B cell (primary cell): ENCODE data around the gene VANGL2. TPM values are rescaled to one million over a fixed set of nuclear protein-coding genes. Genes with fewer than 3 reads are reported as not detected.

Experiments
- ATAC-seq: fragments of 200-7000 bp; cut with Tn5 transposase; one replicate; pipeline ENCODE4 v1.10.0; 2021; ENCODE audit warnings: low read depth, mild to moderate bottlenecking, moderate number of reproducible peaks, moderate library complexity
- CTCF ChIA-PET: fragments of 350-600 bp; sonication (Branson Sonifier 250); formaldehyde crosslinking; loops from one replicate; lab custom pipeline; 2021; ENCODE audit warnings: antibody characterized with exemption, inconsistent platforms; lab: Charles Lee
- POLR2A ChIA-PET: fragments of 350-600 bp; sonication (Branson Sonifier 250); formaldehyde crosslinking; loops from one replicate; lab custom pipeline; 2021; ENCODE audit warnings: antibody characterized with exemption; lab: Charles Lee
- DNase-seq: peaks from one replicate; pipeline ENCODE4 v3.0.0; 2013
- H2AFZ ChIP-seq: 2 replicates; pipeline ENCODE4 v1.6.1; 2012; ENCODE audit warnings: mild to moderate bottlenecking, low read depth, low read length; ENCODE audit not compliant: insufficient read depth, poor library complexity, severe bottlenecking
- H3K27ac ChIP-seq, 2 donors: 1 replicate in 1 of 2; 2 replicates in 1 of 2; pipeline ENCODE4 v1.5.1; 2012 to 2013; ENCODE audit warnings: low read length in 2 of 2, mild to moderate bottlenecking in 2 of 2, moderate library complexity in 1 of 2
- H3K27me3 ChIP-seq, 4 experiments: fragments of 200-600 bp in 1 of 4; sonication (generic) in 1 of 4; replicated peaks in 1 of 4; 1 replicate in 2 of 4; 2 replicates in 2 of 4; pipeline versions ENCODE4 v1.6.1 to v1.7.0; 2013 to 2016; ENCODE audit warnings: low read length in 3 of 4, mild to moderate bottlenecking in 2 of 4, mixed read lengths in 1 of 4, moderate library complexity in 1 of 4; ENCODE audit not compliant: insufficient read depth in 4 of 4, control insufficient read depth in 3 of 4; ENCODE audit errors: control extremely low read depth in 1 of 4
- H3K36me3 ChIP-seq, 2 experiments: replicated peaks in 1 of 2; 1 replicate in 1 of 2; 2 replicates in 1 of 2; pipeline versions ENCODE4 v1.6.1 to v1.7.1; 2013; ENCODE audit warnings: low read length in 1 of 2; ENCODE audit not compliant: insufficient read depth in 2 of 2, control insufficient read depth in 1 of 2; ENCODE audit errors: control extremely low read depth in 1 of 2, extremely low read depth in 1 of 2
- H3K4me1 ChIP-seq, 2 donors: fragments of 200-600 bp in 1 of 2; sonication (generic) in 1 of 2; 1 replicate in 1 of 2; 2 replicates in 1 of 2; pipeline versions ENCODE4 v1.5.1 to v1.6.1; 2013 to 2017; ENCODE audit warnings: low read length in 2 of 2; ENCODE audit not compliant: control insufficient read depth in 2 of 2, insufficient read depth in 2 of 2
- H3K4me2 ChIP-seq: replicated peaks from 2 replicates; pipeline ENCODE3; 2012; ENCODE audit warnings: mild to moderate bottlenecking, low read depth, low read length; ENCODE audit not compliant: poor library complexity, severe bottlenecking
- H3K4me3 ChIP-seq, 5 experiments: fragments of 200-600 bp in 1 of 5; sonication (generic) in 1 of 5; 1 replicate in 3 of 5; 2 replicates in 2 of 5; pipeline versions ENCODE4 v1.5.1 to v1.7.0; 2011 to 2016; ENCODE audit warnings: low read length in 4 of 5, mild to moderate bottlenecking in 4 of 5, low read depth in 2 of 5, control low read depth in 1 of 5, moderate library complexity in 1 of 5; ENCODE audit not compliant: insufficient read depth in 1 of 5; ENCODE audit errors: control extremely low read depth in 1 of 5, extremely low read depth in 1 of 5
- H3K79me2 ChIP-seq: fragments of 200-600 bp; sonication (generic); one replicate; pipeline ENCODE4 v1.6.0; 2016; ENCODE audit warnings: low read length; ENCODE audit not compliant: control insufficient read depth, insufficient read depth
- H3K9ac ChIP-seq: fragments of 200-600 bp; sonication (generic); 2 replicates; pipeline ENCODE4 v1.6.1; 2017; ENCODE audit warnings: mild to moderate bottlenecking, low read length, moderate library complexity
- H3K9me3 ChIP-seq, 3 donors: one replicate each; pipeline versions ENCODE4 v1.6.1 to v1.7.1; 2013; ENCODE audit warnings: low read length in 2 of 3; ENCODE audit not compliant: control insufficient read depth in 2 of 3, insufficient read depth in 1 of 3; ENCODE audit errors: control extremely low read depth in 1 of 3
- H4K20me1 ChIP-seq: 2 replicates; pipeline ENCODE4 v1.6.0; 2012; ENCODE audit warnings: mild to moderate bottlenecking, low read length; ENCODE audit not compliant: insufficient read depth, control insufficient read depth, poor library complexity, severe bottlenecking
- H3K27ac Mint-ChIP-seq: one replicate; pipeline ENCODE4 v1.8.0; 2021; ENCODE audit warnings: mixed read lengths
- H3K27me3 Mint-ChIP-seq: one replicate; pipeline ENCODE4 v1.8.0; 2021; ENCODE audit warnings: mixed read lengths
- H3K4me1 Mint-ChIP-seq: one replicate; pipeline ENCODE4 v1.8.0; 2021; ENCODE audit warnings: mixed read lengths
- H3K4me3 Mint-ChIP-seq: one replicate; pipeline ENCODE4 v1.8.0; 2021; ENCODE audit warnings: mixed read lengths
- H3K9me3 Mint-ChIP-seq: one replicate; pipeline ENCODE4 v1.8.0; 2022; ENCODE audit warnings: mixed read lengths; ENCODE audit not compliant: insufficient read depth
- CTCF ChIP-seq: fragments of 200-600 bp; IDR thresholded peaks from one replicate; pipeline ENCODE4 v1.8.0; 2022; ENCODE audit warnings: antibody characterized with exemption, mild to moderate bottlenecking
- EZH2 ChIP-seq: IDR thresholded peaks from 2 replicates; pipeline ENCODE4 v1.6.1; 2012; ENCODE audit warnings: borderline replicate concordance, low read depth, mild to moderate bottlenecking, moderate library complexity, low read length; ENCODE audit not compliant: insufficient read depth, poor library complexity, severe bottlenecking
- WGBS: methylation state at CpG from one replicate; pipeline ENCODE4 v1.1.5; 2013; ENCODE audit warnings: missing lambda C conversion rate; ENCODE audit not compliant: insufficient coverage; 5-methylcytosine and 5-hydroxymethylcytosine counted together
- intact Hi-C: fragments of 100-400 bp; cut with micrococcal nuclease; formaldehyde crosslinking; loops from one replicate; pipeline ENCODE4 v1.10.0; 2022
- polyA plus RNA-seq: library from polyadenylated mRNA; depleted of rRNA; stranded (reverse); fragments of >200 nt; gene quantifications from 2 replicates; pipeline ENCODE4 v1.2.3, GENCODE V29; 2012
- total RNA-seq, 2 donors: library from RNA; stranded (reverse); fragments of 120-200 nt in 1 of 2; gene quantifications; 1 replicate in 1 of 2; 2 replicates in 1 of 2; pipeline versions ENCODE4 v1.2.3 to v1.2.4, GENCODE V29; 2013 to 2022

Gene VANGL2
- total and polyA plus RNA-seq, 2 donors (not counting 1 experiment from before 2014, with no cell fraction given): 0.48 to 14.4 TPM

DNA sequence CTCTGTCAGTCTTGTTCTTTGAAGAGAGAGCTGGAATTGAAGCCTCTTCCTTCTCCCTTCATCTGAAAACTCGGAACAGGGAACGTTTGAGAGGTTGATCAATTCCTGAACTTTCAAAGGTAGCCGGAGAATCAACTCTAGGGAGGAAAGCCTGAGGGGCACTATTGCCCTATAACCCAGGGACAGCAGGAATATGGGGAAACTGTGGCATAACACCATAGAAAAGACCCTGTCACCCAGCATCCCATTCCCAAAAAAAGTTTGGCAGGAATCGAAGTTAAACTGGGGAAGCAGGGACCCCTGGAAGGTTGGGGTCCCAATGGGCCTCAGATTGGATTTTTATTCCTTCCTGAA is 38.6 kb upstream of the VANGL2 start:
- Histone ChIP-seq H3K36me3 (peaks cover 0 to 29% of the 10 kb centered on the region in 2 experiments), H4K20me1 (no peaks in the 10 kb centered on the region), H3K27me3 (no peaks in the 10 kb centered on the region), H3K79me2 (no peaks in the 10 kb centered on the region), H3K4me2 (no peak overlapping the region), H3K27ac (no peak overlapping the region), H2AFZ (no peak overlapping the region), H3K4me3 (no peak overlapping the region), H3K9me3 (no peaks in the 10 kb centered on the region), H3K4me1 (no peaks in the 10 kb centered on the region), H3K9ac (no peak overlapping the region)
- ChIA-PET CTCF (no interaction called here), POLR2A (no interaction called here)
- Mint-ChIP-seq H3K27me3 (no peaks in the 10 kb centered on the region), H3K27ac (no peak overlapping the region), H3K9me3 (no peaks in the 10 kb centered on the region), H3K4me1 (no peaks in the 10 kb centered on the region), H3K4me3 (no peak overlapping the region)
- no peak for ATAC-seq
- 67% methylated on average over 1 of the region's 4 CpGs for WGBS
- intact Hi-C loops: no loop called here
- TF ChIP-seq EZH2 (no peak), CTCF (no peak)
- no peak for DNase-seq

- ChIA-PET CTCF (interaction anchor here (0.6 to 2.2 kb wide), 3 partner anchors 8 to 263 kb away, joined by 4 to 13 read pairs (median 11); no protein-coding TSS in a partner anchor), POLR2A (no interaction called here)
- TF ChIP-seq CTCF: no peak
- no peak for TF ChIP-seq EZH2
- no peak overlapping the region for H3K4me2 ChIP-seq
- H3K27ac ChIP-seq: no peak overlapping the region
- H3K4me1 ChIP-seq: no peaks in the 10 kb centered on the region
- H3K79me2 ChIP-seq: no peaks in the 10 kb centered on the region
- intact Hi-C loops: no loop called here
- H2AFZ ChIP-seq: no peak overlapping the region
- DNase-seq (no peak), ATAC-seq (no peak)
- Mint-ChIP-seq H3K4me1 (no peaks in the 10 kb centered on the region), H3K27me3 (no peaks in the 10 kb centered on the region), H3K4me3 (no peak overlapping the region), H3K9me3 (no peaks in the 10 kb centered on the region), H3K27ac (peak overlapping the region; percentile 68)
- H4K20me1 ChIP-seq: no peaks in the 10 kb centered on the region
- no peak overlapping the region for H3K9ac ChIP-seq
- H3K27me3 ChIP-seq: no peaks in the 10 kb centered on the region
- 95% methylated on average over 8 of the region's 9 CpGs for WGBS
- no peaks in the 10 kb centered on the region for H3K9me3 ChIP-seq
- peaks cover 0 to 27% of the 10 kb centered on the region in 2 experiments for H3K36me3 ChIP-seq
- H3K4me3 ChIP-seq: no peak overlapping the region
These were observed 38.0 kb upstream of the VANGL2 start for GRCh38 chr1:160362168-160362957.
